Uterus (tissue), 2 donors: Measurements from ENCODE around the gene MUC22.

ENCODE experiments used
- CTCF ChIP-seq, 4 experiments: fragments of 200-600 bp in 2 of 4; fragments of 450-650 bp in 2 of 4; sonication (generic) in 2 of 4; IDR thresholded peaks; one replicate each; pipeline ENCODE4 v1.5.1; 2016 to 2019; ENCODE audit warnings: antibody characterized with exemption in 4 of 4, mild to moderate bottlenecking in 2 of 4, moderate library complexity in 1 of 4
- POLR2A ChIP-seq, 2 donors: fragments of 450-650 bp; IDR thresholded peaks; one replicate each; pipeline ENCODE4 v1.6.1; 2016; ENCODE audit warnings: antibody characterized with exemption in 2 of 2, mild to moderate bottlenecking in 1 of 2, moderate library complexity in 1 of 2

- TF ChIP-seq CTCF (IDR thresholded peaks at IDR 0.05): no peak
- no peak for TF ChIP-seq POLR2A (IDR thresholded peaks at IDR 0.05)
These were observed 9.8 kb downstream of the MUC22 start for GRCh38 chr6:31020057-31020456.
